Erythroblast (primary cell): ENCODE measurements around the gene BMP7.

Experiments
- GATA1 ChIP-seq: IDR thresholded peaks from 2 replicates; pipeline ENCODE4 v1.6.1; 2011; ENCODE audit warnings: low read depth, mild to moderate bottlenecking, control low read depth, low read length, moderate library complexity
- POLR2A ChIP-seq: IDR thresholded peaks from 2 replicates; pipeline ENCODE4 v1.6.1; 2011; ENCODE audit warnings: mild to moderate bottlenecking, low read length

DNA sequence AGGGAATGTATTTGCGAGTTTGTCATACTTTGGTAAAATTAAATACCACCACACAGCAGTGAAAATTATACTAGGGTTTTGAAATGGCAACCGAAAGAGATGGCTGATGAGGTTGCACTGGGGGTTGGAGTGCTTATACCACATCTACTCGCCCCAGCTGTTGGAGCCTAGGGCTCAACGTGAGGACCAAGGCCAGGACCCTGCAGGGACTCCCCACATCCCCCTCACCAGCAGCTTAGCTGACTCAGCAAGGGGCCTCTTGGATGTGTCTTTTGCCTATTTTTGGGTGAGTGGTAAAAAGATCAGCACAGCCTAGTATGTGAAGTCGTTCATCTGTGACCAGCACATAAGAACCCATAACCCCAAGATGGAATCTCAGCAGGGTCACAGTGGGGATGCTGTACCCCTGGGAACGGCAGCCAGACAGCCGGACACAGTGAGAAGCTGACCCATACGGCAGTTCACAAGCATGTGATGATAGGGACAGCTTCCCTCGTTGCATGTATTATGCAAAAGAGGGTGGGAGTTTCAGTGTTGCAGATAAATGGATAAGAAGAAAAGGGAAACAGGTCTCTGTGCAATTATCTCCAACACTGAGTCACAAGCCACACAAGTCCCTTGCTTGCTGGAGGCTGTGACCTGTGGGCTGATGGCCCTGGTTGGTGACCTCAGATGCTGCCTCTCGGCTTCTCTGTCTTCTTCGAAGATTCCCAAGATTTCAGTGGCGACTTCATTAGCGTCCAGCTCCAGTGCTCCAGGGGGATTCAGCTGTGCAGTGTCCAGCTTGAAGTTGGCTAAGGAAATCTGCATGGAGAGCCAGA, 42.2 kb upstream of the BMP7 start:
- TF ChIP-seq POLR2A (no peak), GATA1 (no peak)
